Inflammatory macrophage (primary cell): Measurements from ENCODE around the gene NEDD9.

ENCODE experiments used
- DNase-seq, 2 donors: peaks; one replicate each; pipeline ENCODE4 v3.0.0-alpha.2; 2020 to 2022

The NEDD9 gene

GRCh38 chr6:11258260-11259237 lies 26.1 kb upstream of the NEDD9 start:
- no peak for DNase-seq

- no peak for DNase-seq
Measured at GRCh38 chr6:11255610-11256009, 23.1 kb upstream of the NEDD9 start.

DNA sequence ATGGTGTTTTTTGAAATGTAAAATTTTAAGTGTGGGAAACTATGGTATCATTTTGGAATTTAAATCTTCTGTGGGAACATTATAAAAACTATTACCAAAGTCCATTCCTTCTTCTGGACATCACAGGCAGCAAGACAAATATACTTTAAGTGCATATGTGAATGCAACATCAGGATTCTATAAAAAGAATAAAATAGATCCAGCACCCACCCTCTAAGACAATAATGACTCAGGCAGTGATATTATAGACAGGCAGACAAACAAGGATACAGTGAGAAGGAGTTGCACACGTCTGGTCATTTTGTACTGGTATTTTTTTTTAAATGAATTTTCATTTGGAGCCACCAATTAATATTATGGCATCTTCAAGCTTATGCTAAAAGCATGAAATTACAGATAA lies 21.1 kb upstream of the NEDD9 start:
- DNase-seq = no peak

GRCh38 chr6:11251553-11252360 lies 19.3 kb upstream of the NEDD9 start:
- DNase-seq = no peak

DNA sequence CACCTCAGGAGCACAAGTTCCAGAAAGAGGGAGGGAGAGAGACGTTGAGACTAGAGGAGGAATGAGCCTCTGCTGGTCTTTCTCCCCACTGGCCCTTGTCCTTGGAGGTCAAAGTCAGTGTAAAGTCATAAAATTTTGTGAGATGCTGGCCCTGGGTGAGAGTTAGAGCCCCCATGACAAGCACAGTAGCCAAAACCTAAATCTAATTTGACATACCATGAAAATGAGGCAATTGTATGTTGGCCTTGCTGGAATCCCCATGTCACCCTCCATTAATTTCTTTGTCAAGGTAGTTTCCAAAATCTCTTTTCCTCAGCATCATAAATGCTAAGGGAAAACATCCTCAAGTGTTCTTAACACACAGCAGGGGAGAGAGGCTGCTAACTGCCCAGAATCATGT lies 17.6 kb upstream of the NEDD9 start:
- no peak for DNase-seq

- peak in 1 of 2 donors; percentile 7 for DNase-seq
Measured at GRCh38 chr6:11248974-11249761, 16.7 kb upstream of the NEDD9 start.

DNA sequence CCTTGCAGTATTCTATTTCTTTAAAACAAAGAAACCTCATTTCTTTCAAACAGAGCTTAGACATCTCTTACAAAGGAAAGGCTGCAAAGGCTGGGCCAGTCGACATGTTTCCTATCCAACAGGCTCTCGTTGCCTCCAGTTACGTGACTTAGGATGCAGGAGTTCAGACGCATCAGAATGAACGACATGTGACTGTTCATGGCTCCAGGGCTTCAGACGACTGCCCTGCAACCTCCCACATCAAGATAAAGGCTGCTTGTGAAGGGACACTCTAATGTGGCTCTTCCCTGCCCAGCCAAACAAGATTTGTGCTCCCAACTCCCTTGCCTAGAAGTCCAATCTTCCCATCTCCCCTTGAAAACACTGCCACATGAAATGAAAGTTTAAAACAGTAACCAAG lies 14.3 kb upstream of the NEDD9 start:
- DNase-seq = no peak

- DNase-seq = no peak
Measured at GRCh38 chr6:11245381-11246256, 13.2 kb upstream of the NEDD9 start.

- no peak for DNase-seq
Measured at GRCh38 chr6:11244387-11245126, 12.1 kb upstream of the NEDD9 start.

DNA sequence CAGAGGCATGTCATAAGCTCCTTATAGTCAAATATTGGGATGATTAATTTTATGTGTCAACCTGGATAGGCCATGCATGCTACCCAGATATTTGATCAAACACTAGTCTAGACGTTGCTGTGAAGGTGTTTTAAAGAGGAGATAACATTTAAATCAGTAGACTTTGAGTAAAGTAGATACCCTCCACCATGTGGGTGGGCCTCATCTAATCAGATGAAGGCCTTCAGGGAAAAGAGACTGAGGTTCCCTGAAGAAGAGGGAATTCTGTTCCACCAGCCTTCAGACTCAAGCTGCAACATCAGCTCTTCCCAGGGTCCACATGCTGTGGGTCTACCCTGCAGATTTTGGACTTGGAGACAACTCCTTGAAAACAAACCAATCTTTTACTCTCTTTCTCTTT lies 11.4 kb upstream of the NEDD9 start:
- no peak for DNase-seq

GRCh38 chr6:11242711-11243110 lies 10.2 kb upstream of the NEDD9 start:
- no peak for DNase-seq

DNA sequence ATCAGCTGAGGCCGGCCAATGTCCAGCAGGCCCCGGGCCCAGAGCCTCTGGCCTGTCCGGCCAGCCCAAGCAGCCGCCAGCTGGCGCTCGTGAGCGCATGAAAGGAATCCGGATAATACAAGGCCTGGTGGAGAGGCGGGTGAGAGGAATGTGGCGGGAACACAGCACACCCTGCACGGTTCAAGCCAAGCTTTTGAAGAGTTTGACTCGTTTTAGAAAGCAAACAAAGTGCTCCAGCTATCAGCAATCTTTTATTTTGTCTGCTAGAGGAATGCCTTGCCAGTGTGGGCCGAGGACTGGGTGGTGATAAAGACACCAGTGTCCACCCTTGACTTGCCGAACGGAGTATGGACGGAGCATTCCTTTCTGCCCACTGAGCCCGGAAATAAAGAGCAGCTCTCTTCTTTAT lies 9.3 kb upstream of the NEDD9 start:
- no peak for DNase-seq

GRCh38 chr6:11241154-11241792 lies 8.8 kb upstream of the NEDD9 start:
- no peak for DNase-seq

DNA sequence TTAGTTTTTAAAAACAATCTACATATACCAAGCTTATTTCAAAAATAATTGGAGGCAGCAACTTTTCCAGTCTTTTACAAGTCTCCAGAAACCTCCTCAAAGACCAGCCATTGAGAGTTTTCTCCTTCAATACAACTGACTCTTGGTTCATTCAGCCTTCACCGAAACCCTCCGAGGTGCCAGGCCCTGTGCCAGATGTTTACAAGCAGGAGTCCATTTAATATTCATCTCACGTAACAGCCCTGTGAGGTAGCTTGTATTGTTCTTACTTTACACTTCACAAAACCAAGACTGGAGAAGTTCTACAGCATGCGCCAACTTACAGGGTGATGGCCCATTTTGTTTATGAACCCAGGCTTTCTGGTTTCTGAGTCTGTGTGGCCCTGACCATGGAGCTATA lies 5.5 kb upstream of the NEDD9 start:
- DNase-seq = no peak

- no peak for DNase-seq
Measured at GRCh38 chr6:11237428-11237827, 5.0 kb upstream of the NEDD9 start.

DNA sequence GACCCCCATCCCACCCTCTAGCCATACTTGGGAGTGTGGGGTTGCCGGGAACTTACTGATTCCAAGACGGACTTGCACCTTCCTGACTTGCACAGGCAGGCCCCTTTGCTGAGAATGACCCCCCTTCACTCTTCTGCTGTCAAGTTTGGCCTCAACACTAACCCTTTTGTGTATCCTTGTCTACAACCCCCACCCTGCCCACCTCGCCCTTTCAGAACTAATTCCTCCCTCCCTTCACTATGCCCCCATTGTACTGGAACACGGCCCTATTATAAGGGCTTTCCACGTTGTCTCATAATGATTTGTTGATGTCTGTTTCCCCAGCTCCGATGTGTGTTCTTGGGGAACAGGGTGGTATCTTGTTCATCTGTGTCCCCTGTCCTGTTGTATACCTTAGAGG lies 4.4 kb upstream of the NEDD9 start:
- DNase-seq = no peak

DNA sequence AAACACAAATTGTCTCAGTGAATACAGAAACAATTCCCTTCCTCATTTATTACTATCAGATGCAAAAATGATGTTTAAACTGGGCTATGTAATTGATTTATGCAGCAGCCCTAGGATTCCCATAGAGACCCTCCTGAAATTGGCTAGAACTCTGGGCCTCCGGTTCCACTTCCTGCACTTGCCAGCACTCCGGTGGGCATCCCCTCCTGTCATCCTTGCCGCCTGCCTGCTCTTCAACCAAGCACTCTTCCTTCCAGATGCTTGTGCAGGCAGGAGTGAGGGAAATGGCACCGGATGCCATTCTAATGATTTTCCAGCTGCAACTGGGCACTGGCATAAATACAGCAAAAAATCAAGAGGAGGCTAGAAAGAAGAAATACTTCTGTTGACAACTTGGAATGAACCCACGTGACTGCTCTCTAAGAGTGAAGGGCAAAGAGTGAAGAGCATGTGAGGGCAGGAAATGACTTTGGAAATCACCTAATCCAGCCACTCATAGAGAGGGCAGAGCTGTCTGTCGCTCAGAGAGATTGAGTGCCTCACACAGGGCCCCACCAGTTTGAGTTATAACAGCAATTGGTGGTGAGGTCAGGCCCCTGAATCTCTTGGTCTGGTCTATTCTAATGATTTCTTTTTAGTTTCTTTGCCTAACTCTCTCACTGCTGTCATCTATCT lies 3.7 kb upstream of the NEDD9 start:
- peak; percentile 18 to 24 for DNase-seq

DNA sequence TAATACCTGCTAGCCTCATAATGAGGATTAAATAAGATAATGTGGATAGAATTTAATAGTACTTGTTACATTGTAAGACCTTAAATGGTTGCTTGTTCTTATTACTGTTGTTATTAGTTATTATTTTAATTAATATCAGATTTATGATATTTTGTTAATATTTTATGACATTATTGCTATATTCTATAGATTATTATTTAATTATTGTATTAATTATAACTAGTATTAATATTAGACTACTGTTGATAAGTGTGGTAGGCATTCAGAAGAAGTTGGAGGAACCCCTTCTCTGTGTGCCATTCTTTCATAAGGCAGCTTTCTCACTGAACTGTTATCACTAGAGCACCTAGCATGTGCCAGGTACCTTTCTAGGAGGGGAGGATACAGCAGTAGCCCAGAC lies 2.6 kb upstream of the NEDD9 start:
- DNase-seq = no peak

DNA sequence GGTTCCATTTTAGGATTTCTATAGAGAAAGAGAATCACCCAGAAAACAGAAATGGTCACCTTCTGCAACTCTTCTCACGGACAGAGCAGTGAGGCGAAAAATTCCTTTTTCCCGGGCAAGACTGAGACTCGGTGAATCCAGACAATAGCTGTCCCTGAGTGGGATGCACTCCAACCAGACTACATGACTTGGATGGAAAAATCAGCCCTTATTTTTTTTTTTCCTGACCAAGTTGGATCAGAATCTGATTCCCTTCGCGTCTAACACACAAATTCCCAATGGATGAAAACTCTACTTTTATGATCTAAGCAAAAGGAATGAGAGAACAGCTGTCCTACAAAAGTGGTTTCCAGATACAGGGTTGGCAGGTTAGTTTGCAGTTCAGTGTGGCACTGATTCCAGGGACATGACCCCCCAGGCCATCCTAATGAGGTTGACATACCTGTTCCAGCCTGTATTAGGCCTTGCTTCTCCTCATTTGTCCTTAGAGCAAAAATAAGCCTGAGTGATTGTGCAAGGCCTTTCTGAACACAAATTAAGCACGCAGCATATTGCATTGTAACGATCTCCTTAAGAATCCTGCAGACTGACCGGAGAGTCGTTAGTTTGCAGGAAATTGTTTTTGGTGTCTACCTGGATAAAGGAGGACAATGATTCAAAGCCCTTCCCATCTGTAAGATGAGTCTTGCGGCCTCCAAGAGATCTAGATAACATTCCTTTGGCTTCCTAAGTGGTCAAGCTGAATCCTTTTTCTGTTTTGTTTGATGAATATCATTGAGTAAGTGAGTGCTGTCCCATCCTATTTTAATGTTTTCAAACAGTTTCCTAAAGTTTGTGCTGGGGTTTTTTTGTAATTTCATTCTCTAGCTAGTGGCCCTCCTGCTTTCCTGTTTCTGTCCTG lies 1.5 kb upstream of the NEDD9 start:
- no peak for DNase-seq
